ENCODE measurements around the gene GGCX. TPM values are rescaled to one million over a fixed set of nuclear protein-coding genes. Genes with fewer than 3 reads are reported as not detected.
A peak's percentile ranks its signal among the peaks of the same experiment; 100 is the strongest.

The GGCX gene
- total and polyA plus RNA-seq, 2 of the 13 experiments (the other 11 are each of a cell fraction or from before 2014, with no cell fraction given): 72.5 to 103 TPM

GRCh38 chr2:85551698-85552678 is 9.3 kb downstream of the GGCX start (continued):
- TF ChIP-seq RARG (CRISPR knock-in tag; IDR thresholded peaks at IDR 0.05; ENCODE audit: low read depth): no peak
- peak; percentile 98 for TF ChIP-seq STAG1 (CRISPR knock-in tag; IDR thresholded peaks at IDR 0.05)
- peak; percentile 72 for TF ChIP-seq FOXA3 (CRISPR knock-in tag; IDR thresholded peaks at IDR 0.05)
- peak; percentile 71 for TF ChIP-seq GATAD1 (CRISPR knock-in tag; IDR thresholded peaks at IDR 0.05)
- TF ChIP-seq PITX1 (CRISPR knock-in tag; IDR thresholded peaks at IDR 0.05): no peak
- peak; percentile 99 for TF ChIP-seq SMC3 (IDR thresholded peaks at IDR 0.05; ENCODE audit: low read length)
- TF ChIP-seq RCOR2 (CRISPR knock-in tag; IDR thresholded peaks at IDR 0.05): no peak
- TF ChIP-seq HMG20A (CRISPR knock-in tag; IDR thresholded peaks at IDR 0.05; ENCODE audit: borderline replicate concordance): no peak
- TF ChIP-seq NR3C1 (CRISPR knock-in tag; IDR thresholded peaks at IDR 0.05): no peak
- TF ChIP-seq KDM2A (CRISPR knock-in tag; IDR thresholded peaks at IDR 0.05; ENCODE audit: borderline replicate concordance, low read depth): 0 out of 2 replicates have a peak, but pooled peaks have one; percentile 52
- TF ChIP-seq, protein P1, sequence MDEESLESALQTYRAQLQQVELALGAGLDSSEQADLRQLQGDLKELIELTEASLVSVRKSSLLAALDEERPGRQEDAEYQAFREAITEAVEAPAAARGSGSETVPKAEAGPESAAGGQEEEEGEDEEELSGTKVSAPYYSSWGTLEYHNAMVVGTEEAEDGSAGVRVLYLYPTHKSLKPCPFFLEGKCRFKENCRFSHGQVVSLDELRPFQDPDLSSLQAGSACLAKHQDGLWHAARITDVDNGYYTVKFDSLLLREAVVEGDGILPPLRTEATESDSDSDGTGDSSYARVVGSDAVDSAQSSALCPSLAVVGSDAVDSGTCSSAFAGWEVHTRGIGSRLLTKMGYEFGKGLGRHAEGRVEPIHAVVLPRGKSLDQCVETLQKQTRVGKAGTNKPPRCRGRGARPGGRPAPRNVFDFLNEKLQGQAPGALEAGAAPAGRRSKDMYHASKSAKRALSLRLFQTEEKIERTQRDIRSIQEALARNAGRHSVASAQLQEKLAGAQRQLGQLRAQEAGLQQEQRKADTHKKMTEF (CRISPR knock-in tag; IDR thresholded peaks at IDR 0.05): peak; percentile 71
- peak; percentile 56; the same call in 1 of the 2 replicates for TF ChIP-seq ZNF792 (CRISPR knock-in tag; IDR thresholded peaks at IDR 0.05)
- peak; percentile 55; the same call in 1 of the 2 replicates for TF ChIP-seq CBFB (CRISPR knock-in tag; IDR thresholded peaks at IDR 0.05)
- TF ChIP-seq TOPORS (CRISPR knock-in tag; IDR thresholded peaks at IDR 0.05): 0 out of 2 replicates have a peak, but pooled peaks have one; percentile 38
- TF ChIP-seq ZBTB25 (CRISPR knock-in tag; IDR thresholded peaks at IDR 0.05): peak; percentile 58; the same call in 1 of the 2 replicates
- peak; percentile 35; the same call in 1 of the 2 replicates for TF ChIP-seq YEATS2 (CRISPR knock-in tag; IDR thresholded peaks at IDR 0.05; ENCODE audit: borderline replicate concordance)
- no peak for TF ChIP-seq ZEB1 (IDR thresholded peaks at IDR 0.05; ENCODE audit: insufficient replicate concordance, low read depth)
- no peak for TF ChIP-seq ZNF709 (CRISPR knock-in tag; IDR thresholded peaks at IDR 0.05)
- no peak for TF ChIP-seq IKZF4 (CRISPR knock-in tag; IDR thresholded peaks at IDR 0.05; ENCODE audit: borderline replicate concordance, low read depth, not compliant biosample characterization)
- TF ChIP-seq ZNF557 (CRISPR knock-in tag; IDR thresholded peaks at IDR 0.05): no peak
- TF ChIP-seq ZNF607 (CRISPR knock-in tag; IDR thresholded peaks at IDR 0.05; ENCODE audit: borderline replicate concordance): no peak
- TF ChIP-seq MED8 (CRISPR knock-in tag; IDR thresholded peaks at IDR 0.05; ENCODE audit: insufficient replicate concordance): no peak
- 0 out of 2 replicates have a peak, but pooled peaks have one; percentile 35 for TF ChIP-seq ZNF615 (CRISPR knock-in tag; IDR thresholded peaks at IDR 0.05; ENCODE audit: borderline replicate concordance)
- no peak for TF ChIP-seq SRY (CRISPR knock-in tag; IDR thresholded peaks at IDR 0.05)
- TF ChIP-seq ARNT2 (CRISPR knock-in tag; IDR thresholded peaks at IDR 0.05; ENCODE audit: low read depth): no peak; the same call in 1 of the 2 replicates
- TF ChIP-seq ZBTB7B (CRISPR knock-in tag; IDR thresholded peaks at IDR 0.05): 0 out of 2 replicates have a peak, but pooled peaks have one; percentile 52

Data from HepG2 (cell line).